C4-2B (cell line): ENCODE results near the gene NCAPD2.

Experiments
- H3K27ac ChIP-seq: fragments of 450-650 bp; 2 replicates; pipeline ENCODE4 v1.5.1; 2017
- CTCF ChIP-seq: fragments of 450-650 bp; conservative IDR thresholded peaks from 2 replicates; pipeline ENCODE4 v1.5.1; 2017; ENCODE audit warnings: mild to moderate bottlenecking
- ZFX ChIP-seq: fragments of 450-650 bp; IDR thresholded peaks from 2 replicates; pipeline ENCODE4 v1.6.1; 2017

Gene NCAPD2

GRCh38 chr12:6560501-6561205 is 66.8 kb downstream of the NCAPD2 start:
- H3K27ac ChIP-seq = no peak overlapping the region
- no peak for TF ChIP-seq CTCF
- no peak for TF ChIP-seq ZFX

GRCh38 chr12:6562881-6563280 is 69.0 kb downstream of the NCAPD2 start:
- no peak overlapping the region for H3K27ac ChIP-seq
- TF ChIP-seq CTCF = no peak
- no peak for TF ChIP-seq ZFX

- no peak for TF ChIP-seq ZFX
- TF ChIP-seq CTCF = peak; percentile 93
- H3K27ac ChIP-seq = no peak overlapping the region
These were observed 69.6 kb downstream of the NCAPD2 start for GRCh38 chr12:6563448-6564050.

GRCh38 chr12:6567112-6567670 is 73.3 kb downstream of the NCAPD2 start:
- TF ChIP-seq CTCF (no peak), ZFX (no peak)
- peak overlapping the region; percentile 92 for H3K27ac ChIP-seq

GRCh38 chr12:6569312-6569711 is 75.4 kb downstream of the NCAPD2 start:
- TF ChIP-seq ZFX = no peak
- TF ChIP-seq CTCF = no peak
- peak overlapping the region; percentile 92 for H3K27ac ChIP-seq

GRCh38 chr12:6569786-6570185 is 75.9 kb downstream of the NCAPD2 start:
- peak overlapping the region; percentile 92; the same call in 1 of the 2 replicates for H3K27ac ChIP-seq
- TF ChIP-seq CTCF (no peak), ZFX (no peak)

GRCh38 chr12:6570264-6570887 is 76.5 kb downstream of the NCAPD2 start:
- TF ChIP-seq ZFX (no peak), CTCF (peak; percentile 84)
- no peak overlapping the region for H3K27ac ChIP-seq
